ENCODE measurements around the gene DIDO1. TPM values are rescaled to one million over a fixed set of nuclear protein-coding genes. Genes with fewer than 3 reads are reported as not detected.

The DIDO1 gene
- total and polyA plus RNA-seq, 2 of the 13 experiments (the other 11 are each of a cell fraction or from before 2014, with no cell fraction given), result 75.0 to 75.1 TPM

- FAIRE-seq, result no peak
- no peaks in the 10 kb centered on the region for H3K9me3 ChIP-seq (ENCODE audit: low read length)
- POLR2A ChIA-PET, result interaction anchor here (1.0 to 7.5 kb wide), 17 partner anchors 8 to 272 kb away, joined by 3 to 205 read pairs (median 7); partner anchors contain the start of genes DIDO1, SLC17A9 and TCFL5
- peaks cover 65% of the 10 kb centered on the region for H3K4me1 ChIP-seq (ENCODE audit: insufficient read depth, low read length)
- ATAC-seq, result peak; percentile 54
- CTCF ChIA-PET (ENCODE audit: low intra/inter-chr PET ratio, low total read pairs), result no interaction called here
- peak within 1 kb of the TSS; percentile 89 for H3K27ac ChIP-seq (ENCODE audit: extremely low read length, insufficient read depth, low read length)
- peaks cover 90% of the 10 kb centered on the region for H3K79me2 ChIP-seq (ENCODE audit: insufficient read depth, low read length)
- H3K4me3 ChIP-seq (replicated peaks in 1 of 3; ENCODE audit: insufficient read depth in 1 of 3, low read depth in 2 of 3, low read length in 3 of 3), result peak within 1 kb of the TSS; percentile 80 to 99 (median 94)
- no peak within 1 kb of the TSS for H2AFZ ChIP-seq (ENCODE audit: low read length)
- DNase-seq (ENCODE audit: low spot score), result peak; percentile 35
- intact Hi-C loops (cut with micrococcal nuclease; ENCODE audit: unreplicated experiment), result loop anchor here (1.0 to 5.0 kb wide), 2 partner anchors 17 to 36 kb away; no protein-coding TSS in a partner anchor
- peak within 1 kb of the TSS; percentile 97 for H3K9ac ChIP-seq (ENCODE audit: insufficient read depth, low read depth, low read length)
- peaks cover 24 to 50% of the 10 kb centered on the region in 2 experiments for H3K36me3 ChIP-seq (replicated peaks in 1 of 2; ENCODE audit: control insufficient read depth in 1 of 2, insufficient read depth in 2 of 2, low read length in 2 of 2)
- peak within 1 kb of the TSS; percentile 90 for H3K4me2 ChIP-seq (ENCODE audit: low read depth, low read length)
- peaks cover 48% of the 10 kb centered on the region for H4K20me1 ChIP-seq (ENCODE audit: insufficient read depth, low read length)
- no peaks in the 10 kb centered on the region; a peak in 1 of 5 replicates for H3K27me3 ChIP-seq (ENCODE audit: control insufficient read depth in 1 of 2, insufficient read depth in 2 of 2, low read length in 2 of 2)
- BruUV-seq (replicated peaks), result TSS peak; percentile 42
- WGBS (ENCODE audit: low lambda C conversion rate), result under 1% methylated on average over 45 of the region's 79 CpGs
- in situ Hi-C loops (cut with HindIII; ENCODE audit: extremely low pct_ligation_motif_present, low pct_unique_long_range_greater_than_20kb), result no loop called here
- TF ChIP-seq ZNF367 (CRISPR knock-in tag; IDR thresholded peaks at IDR 0.05; ENCODE audit: borderline replicate concordance) (no peak), GPN1 (CRISPR knock-in tag; IDR thresholded peaks at IDR 0.05; ENCODE audit: borderline replicate concordance) (0 out of 2 replicates have a peak, but pooled peaks have one; percentile 25), ZNF282 (IDR thresholded peaks at IDR 0.05; ENCODE audit: partially characterized antibody) (no peak), ZSCAN5A (CRISPR knock-in tag; IDR thresholded peaks at IDR 0.05; ENCODE audit: borderline replicate concordance) (0 out of 2 replicates have a peak, but pooled peaks have one; percentile 45), DMTF1 (CRISPR knock-in tag; IDR thresholded peaks at IDR 0.05) (0 out of 2 replicates have a peak, but pooled peaks have one; percentile 16), IKZF5 (CRISPR knock-in tag; IDR thresholded peaks at IDR 0.05) (peak; percentile 59; the same call in 1 of the 2 replicates), CREBL2 (CRISPR knock-in tag; IDR thresholded peaks at IDR 0.05; ENCODE audit: borderline replicate concordance) (no peak), PAXIP1 (CRISPR knock-in tag; conservative IDR thresholded peaks at IDR 0.05) (no peak), ZNF121 (CRISPR knock-in tag; IDR thresholded peaks at IDR 0.05) (0 out of 2 replicates have a peak, but pooled peaks have one; percentile 8), DNMT1 (CRISPR knock-in tag; IDR thresholded peaks at IDR 0.05) (peak; percentile 36; the same call in 1 of the 2 replicates)
These were observed 12.0 kb upstream of the DIDO1 start, which contains the start of gene GID8 for GRCh38 chr20:62938105-62938888. Gene GID8 (plus strand): TSS chr20:62938147. CDS start chr20:62941503, 3,356 bp downstream.

Data from HepG2 (cell line).